Small intestine (tissue), 7 donors: Measurements from ENCODE around the gene HECTD1. TPM values are rescaled to one million over a fixed set of nuclear protein-coding genes. Genes with fewer than 3 reads are reported as not detected.

Experiments used
- DNase-seq, 2 donors: peaks; one replicate each; pipeline versions ENCODE4 v3.0.0 to v3.0.0-alpha.2; 2013
- FAIRE-seq: peaks from 2 replicates; lab custom pipeline; 2012; peaks lifted over from hg19 to GRCh38; lab: Jason Lieb, UNC
- H3K27ac ChIP-seq, 3 donors: one replicate each; pipeline ENCODE4 v1.5.1; 2013; ENCODE audit warnings: low read length in 2 of 3, mild to moderate bottlenecking in 2 of 3, control low read depth in 1 of 3, inconsistent platforms in 1 of 3, low read depth in 1 of 3, moderate library complexity in 1 of 3
- H3K27me3 ChIP-seq, 3 donors: one replicate each; pipeline ENCODE4 v1.6.1; 2013; ENCODE audit warnings: low read length in 3 of 3, inconsistent platforms in 1 of 3; ENCODE audit not compliant: control insufficient read depth in 3 of 3, insufficient read depth in 3 of 3
- H3K36me3 ChIP-seq, 3 donors: one replicate each; pipeline ENCODE4 v1.6.1; 2013; ENCODE audit warnings: low read length in 3 of 3, inconsistent platforms in 1 of 3, low read depth in 1 of 3, mild to moderate bottlenecking in 1 of 3, moderate library complexity in 1 of 3; ENCODE audit not compliant: control insufficient read depth in 3 of 3, insufficient read depth in 2 of 3
- H3K4me1 ChIP-seq, 3 donors: one replicate each; pipeline ENCODE4 v1.6.1; 2013; ENCODE audit warnings: low read length in 2 of 3, inconsistent platforms in 1 of 3, low read depth in 1 of 3, mild to moderate bottlenecking in 1 of 3, moderate library complexity in 1 of 3; ENCODE audit not compliant: control insufficient read depth in 3 of 3, insufficient read depth in 2 of 3
- H3K4me3 ChIP-seq, 3 donors: one replicate each; pipeline ENCODE4 v1.5.1; 2013; ENCODE audit warnings: low read length in 3 of 3, control low read depth in 1 of 3, inconsistent platforms in 1 of 3, low read depth in 1 of 3, mild to moderate bottlenecking in 1 of 3, moderate library complexity in 1 of 3
- H3K9me3 ChIP-seq, 2 donors: one replicate each; pipeline ENCODE4 v1.6.1; 2013; ENCODE audit warnings: low read depth in 1 of 2, low read length in 1 of 2; ENCODE audit not compliant: control insufficient read depth in 2 of 2, insufficient read depth in 1 of 2
- WGBS, 3 donors: extraction: QIAGEN DNeasy Blood & Tissue Kit; methylation state at CpG; one replicate each; pipeline ENCODE4 v1.1.7; 2013; 5-methylcytosine and 5-hydroxymethylcytosine counted together
- polyA plus RNA-seq, 4 donors: library from polyadenylated mRNA; stranded (reverse) in 3 of 4; unstranded in 1 of 4; fragments of 200-250 nt in 3 of 4; fragments of 120-200 nt in 1 of 4; gene quantifications; one replicate each; pipeline versions ENCODE4 v1.2.1 to v1.2.3, GENCODE V29; 2013
- donor health status: healthy with polysubstance abuse.
- donor health status: control.
- donor health status: control.
- donor health status: Bipolar disorder and iron deficiency.
- donor health status: healthy.

HECTD1 gene
- polyA plus RNA-seq, 4 donors: 40.9 to 84.4 (median 55.0) TPM

- Histone ChIP-seq H3K27ac (no peak overlapping the region), H3K4me1 (no peaks in the 10 kb centered on the region), H3K27me3 (no peaks in the 10 kb centered on the region), H3K9me3 (no peaks in the 10 kb centered on the region), H3K4me3 (no peak overlapping the region), H3K36me3 (peaks cover 0 to 13% (median 4%) of the 10 kb centered on the region in 3 donors)
- no peak for DNase-seq
- no peak for FAIRE-seq
- 84 to 87% (median 85%) methylated on average over 3 of the region's 3 CpGs for WGBS, 3 donors
These were observed 123.8 kb downstream of the HECTD1 start for GRCh38 chr14:31083781-31084180.

GRCh38 chr14:31080484-31080883 is 127.1 kb downstream of the HECTD1 start:
- DNase-seq: no peak

GRCh38 chr14:31080056-31080455 is 127.5 kb downstream of the HECTD1 start:
- Histone ChIP-seq H3K4me3 (no peak overlapping the region), H3K27ac (no peak overlapping the region), H3K27me3 (no peaks in the 10 kb centered on the region), H3K9me3 (no peaks in the 10 kb centered on the region), H3K36me3 (peaks cover 0 to 12% (median 4%) of the 10 kb centered on the region in 3 donors), H3K4me1 (no peaks in the 10 kb centered on the region)
- DNase-seq (peak; percentile 10 to 34), FAIRE-seq (no peak)
- 32 to 40% (median 40%) methylated on average over 3 of the region's 3 CpGs for WGBS, 3 donors

More at GRCh38 chr14:31080484-31080883, 127.1 kb downstream of the HECTD1 start:
- no peak for FAIRE-seq
- no peaks in the 10 kb centered on the region for H3K4me1 ChIP-seq
- no peak overlapping the region for H3K27ac ChIP-seq
- H3K36me3 ChIP-seq: peaks cover 0 to 13% (median 4%) of the 10 kb centered on the region in 3 donors
- no peaks in the 10 kb centered on the region for H3K9me3 ChIP-seq
- H3K27me3 ChIP-seq: no peaks in the 10 kb centered on the region
- no peak overlapping the region for H3K4me3 ChIP-seq
- 95 to 98% (median 97%) methylated on average over 4 of the region's 4 CpGs for WGBS, 3 donors

GRCh38 chr14:31078766-31079165 is 128.8 kb downstream of the HECTD1 start:
- no peaks in the 10 kb centered on the region for H3K9me3 ChIP-seq
- FAIRE-seq: no peak
- H3K4me3 ChIP-seq: no peak overlapping the region
- WGBS, 3 donors: 57 to 81% (median 80%) methylated on average over 2 of the region's 2 CpGs
- peaks cover 0 to 12% (median 0%) of the 10 kb centered on the region in 3 donors for H3K36me3 ChIP-seq
- no peak overlapping the region for H3K27ac ChIP-seq
- DNase-seq: no peak
- no peaks in the 10 kb centered on the region for H3K4me1 ChIP-seq
- H3K27me3 ChIP-seq: no peaks in the 10 kb centered on the region

- 96 to 99% (median 96%) methylated on average over 2 of the region's 2 CpGs for WGBS, 3 donors
- DNase-seq (no peak), FAIRE-seq (no peak)
- H3K27ac ChIP-seq: no peak overlapping the region
- H3K27me3 ChIP-seq: no peaks in the 10 kb centered on the region
- H3K9me3 ChIP-seq: no peaks in the 10 kb centered on the region
- no peak overlapping the region for H3K4me3 ChIP-seq
- no peaks in the 10 kb centered on the region for H3K4me1 ChIP-seq
- H3K36me3 ChIP-seq: peaks cover 0 to 20% (median 0%) of the 10 kb centered on the region in 3 donors
These were observed 132.4 kb downstream of the HECTD1 start for GRCh38 chr14:31075144-31075543.

- Histone ChIP-seq H3K4me1 (no peaks in the 10 kb centered on the region), H3K27ac (no peak overlapping the region), H3K4me3 (no peak overlapping the region), H3K9me3 (no peaks in the 10 kb centered on the region), H3K36me3 (peaks cover 0 to 22% (median 2%) of the 10 kb centered on the region in 3 donors), H3K27me3 (no peaks in the 10 kb centered on the region)
- DNase-seq (no peak), FAIRE-seq (no peak)
- 96 to 99% (median 98%) methylated on average over 2 of the region's 2 CpGs for WGBS, 3 donors
These were observed 136.4 kb downstream of the HECTD1 start for GRCh38 chr14:31071151-31071550.

- WGBS, 3 donors: 95 to 97% (median 96%) methylated on average over 5 of the region's 5 CpGs
- Histone ChIP-seq H3K27ac (no peak overlapping the region), H3K4me1 (no peaks in the 10 kb centered on the region), H3K9me3 (no peaks in the 10 kb centered on the region), H3K27me3 (no peaks in the 10 kb centered on the region), H3K4me3 (no peak overlapping the region), H3K36me3 (peaks cover 0 to 22% (median 2%) of the 10 kb centered on the region in 3 donors)
- DNase-seq: no peak
- no peak for FAIRE-seq
These were observed 137.2 kb downstream of the HECTD1 start for GRCh38 chr14:31070431-31070830.

- no peaks in the 10 kb centered on the region for H3K4me1 ChIP-seq
- H3K27ac ChIP-seq: no peak overlapping the region
- no peaks in the 10 kb centered on the region for H3K9me3 ChIP-seq
- H3K36me3 ChIP-seq: peaks cover 0 to 21% (median 2%) of the 10 kb centered on the region in 3 donors
- DNase-seq: no peak
- 94 to 98% (median 97%) methylated on average over 3 of the region's 3 CpGs for WGBS, 3 donors
- FAIRE-seq: no peak
- no peak overlapping the region for H3K4me3 ChIP-seq
- H3K27me3 ChIP-seq: no peaks in the 10 kb centered on the region
These were observed 138.2 kb downstream of the HECTD1 start for GRCh38 chr14:31069343-31069742.

GRCh38 chr14:31068235-31068634 is 139.4 kb downstream of the HECTD1 start:
- WGBS, 3 donors: 53 to 83% (median 60%) methylated on average over 1 of the region's 1 CpG
- Histone ChIP-seq H3K9me3 (no peaks in the 10 kb centered on the region), H3K27me3 (no peaks in the 10 kb centered on the region), H3K36me3 (peaks cover 0 to 18% (median 2%) of the 10 kb centered on the region in 3 donors), H3K4me1 (no peaks in the 10 kb centered on the region), H3K4me3 (no peak overlapping the region), H3K27ac (no peak overlapping the region)
- FAIRE-seq (no peak), DNase-seq (no peak)
